ENCODE data around the gene ATRAID. TPM values are rescaled to one million over a fixed set of nuclear protein-coding genes. Genes with fewer than 3 reads are reported as not detected.
"Not testable (repeated sequence)": the region's sequence is repeated elsewhere in the genome, so short reads cannot be mapped to it uniquely, and the experiment has no call there.

ATRAID gene
- total RNA-seq, 2 donors from 2014 or later = 106 to 125 TPM

DNA sequence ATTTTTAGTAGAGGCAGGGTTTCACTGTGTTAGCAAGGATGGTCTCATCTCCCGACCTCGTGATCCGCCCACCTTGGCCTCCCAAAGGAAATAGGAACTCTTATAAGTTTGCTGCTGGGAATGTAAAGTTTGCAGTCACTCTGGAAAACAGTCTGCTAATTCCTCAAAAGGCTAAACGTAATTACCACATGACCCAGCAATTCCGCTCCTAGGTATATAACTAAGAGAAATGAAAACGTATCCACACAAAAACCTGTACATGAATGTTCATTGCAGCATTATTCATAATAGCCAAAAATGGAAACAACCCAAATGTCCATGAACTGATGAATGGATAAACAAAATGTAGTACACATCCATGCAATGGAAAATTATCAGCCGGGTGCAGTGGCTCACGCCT lies 21.9 kb upstream of the ATRAID start:
- ATAC-seq = no peak
- intact Hi-C loops (cut with DNase I) = loop anchor here in 1 of 2 donors (5.0 kb wide), 1 partner anchor 93 kb away; no protein-coding TSS in a partner anchor

DNA sequence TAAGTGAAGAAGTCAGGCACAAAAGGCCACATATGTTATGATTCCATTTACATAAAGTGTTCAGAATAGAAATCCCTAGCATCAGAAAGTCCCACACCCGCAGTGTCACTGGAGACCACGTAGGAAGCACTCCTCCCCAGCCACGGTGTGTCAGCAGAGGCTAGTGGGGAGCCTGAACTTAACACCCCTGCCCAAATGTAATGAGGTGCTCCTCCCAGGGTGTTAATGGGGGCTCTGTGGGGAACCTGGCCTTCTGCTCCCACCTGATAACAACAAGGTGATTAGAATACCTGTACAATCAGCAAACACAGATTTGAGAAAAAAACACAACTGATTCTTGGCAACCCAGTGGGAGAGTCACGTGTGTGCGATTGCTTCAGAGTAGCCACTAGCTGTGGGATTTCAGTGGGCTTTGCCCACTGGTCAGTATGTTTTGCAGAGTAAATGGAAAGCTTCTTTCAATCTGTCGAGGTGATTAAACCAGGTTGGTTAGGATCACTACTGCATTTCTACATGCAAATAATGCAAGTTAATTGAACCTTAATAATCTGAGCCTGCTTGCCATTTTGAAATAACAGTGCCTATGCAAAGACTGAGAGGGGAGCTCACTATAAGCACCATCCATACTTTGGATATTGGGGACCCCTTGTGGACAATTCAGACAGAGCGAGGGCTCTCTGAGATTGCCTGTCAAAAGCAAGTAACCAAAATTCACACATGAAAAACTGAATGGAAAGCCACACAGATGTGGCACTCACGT lies 20.6 kb upstream of the ATRAID start:
- DNase-seq (peak; percentile 36), ATAC-seq (peak; percentile 80 to 90)
- intact Hi-C loops (cut with DNase I) = loop anchor here (1.0 to 5.0 kb wide), 2 partner anchors 93 to 94 kb away; no protein-coding TSS in a partner anchor

More for the DNA sequence above, 21.9 kb upstream of the ATRAID start:
- DNase-seq = no peak

DNA sequence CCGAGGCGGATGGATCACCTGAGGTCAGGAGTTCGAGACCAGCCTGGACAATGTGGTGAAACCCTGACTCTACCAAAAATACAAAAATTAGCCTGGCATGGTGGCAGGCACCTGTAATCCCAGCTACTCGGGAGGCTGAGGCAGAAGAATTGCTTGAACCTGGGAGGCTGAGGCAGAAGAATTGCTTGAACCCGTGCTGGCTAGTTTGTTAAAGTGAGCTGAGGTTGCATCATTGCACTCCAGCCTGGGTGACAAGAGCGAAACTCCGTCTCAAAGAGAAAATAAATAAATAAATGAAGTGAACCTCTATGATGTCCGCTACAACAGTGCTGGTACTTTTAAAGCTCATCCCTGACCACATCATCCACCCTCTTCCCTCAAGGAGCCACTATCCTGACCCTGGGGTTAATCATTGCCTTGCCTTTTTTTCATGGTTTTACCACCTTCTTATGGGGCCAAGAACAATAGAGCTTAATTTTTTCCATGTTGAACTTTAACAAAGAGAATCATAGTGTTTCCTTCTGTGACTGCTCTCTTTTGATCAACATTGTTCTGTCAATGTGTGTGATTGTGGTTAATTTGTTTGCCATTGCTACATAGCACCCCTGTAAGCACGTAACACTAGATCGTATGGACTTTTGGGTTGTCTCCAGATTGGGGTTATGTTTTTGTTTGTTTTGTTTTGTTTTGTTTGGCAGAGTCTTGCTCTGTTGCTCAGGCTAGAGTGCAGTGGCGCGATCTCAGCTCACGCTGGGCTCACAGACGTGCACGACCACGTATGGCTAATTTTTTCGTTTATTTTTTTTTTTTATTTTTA lies 17.1 kb upstream of the ATRAID start:
- ATAC-seq (no peak), DNase-seq (no peak)
- intact Hi-C loops (cut with DNase I) = loop anchor here in 1 of 2 donors (5.0 kb wide), 1 partner anchor 97 kb away; no protein-coding TSS in a partner anchor

DNA sequence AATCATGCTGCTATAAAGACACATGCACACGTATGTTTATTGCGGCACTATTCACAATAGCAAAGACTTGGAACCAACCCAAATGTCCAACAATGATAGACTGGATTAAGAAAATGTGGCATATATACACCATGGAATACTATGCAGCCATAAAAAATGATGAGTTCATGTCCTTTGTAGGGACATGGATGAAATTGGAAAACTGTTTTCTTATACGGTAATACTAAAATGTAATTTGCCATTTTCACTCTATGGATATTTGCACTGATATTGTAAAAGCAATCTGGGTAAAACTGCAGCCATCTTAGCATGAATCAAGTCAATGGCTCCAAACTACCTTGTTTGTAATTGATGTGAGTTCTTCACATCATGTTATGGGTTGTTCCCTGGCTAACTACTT lies 16.0 kb upstream of the ATRAID start:
- DNase-seq; intact Hi-C loops (cut with DNase I): not testable (repeated sequence)

DNA sequence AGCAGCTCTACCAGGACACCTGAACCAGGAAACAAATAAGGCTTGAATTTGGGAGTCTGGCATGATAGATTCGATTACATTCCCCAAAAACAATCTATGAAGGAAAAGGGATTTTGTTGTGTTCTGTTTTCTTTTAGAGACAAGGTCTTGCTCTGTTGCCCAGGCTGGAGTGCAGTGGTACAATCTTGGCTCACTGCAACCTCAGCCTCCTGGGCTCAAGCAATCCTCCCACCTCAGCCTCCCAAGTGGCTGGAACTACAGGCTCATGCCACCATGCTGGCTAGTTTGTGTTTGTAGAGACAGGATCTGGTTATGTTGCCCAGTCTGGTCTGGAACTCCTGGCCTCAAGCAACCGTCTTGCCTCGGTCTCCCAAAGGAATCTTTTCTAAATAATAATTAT lies 13.8 kb upstream of the ATRAID start:
- intact Hi-C loops (cut with DNase I); ATAC-seq; DNase-seq: not testable (repeated sequence)

More for the DNA sequence above, 16.0 kb upstream of the ATRAID start:
- not testable (repeated sequence) for ATAC-seq

DNA sequence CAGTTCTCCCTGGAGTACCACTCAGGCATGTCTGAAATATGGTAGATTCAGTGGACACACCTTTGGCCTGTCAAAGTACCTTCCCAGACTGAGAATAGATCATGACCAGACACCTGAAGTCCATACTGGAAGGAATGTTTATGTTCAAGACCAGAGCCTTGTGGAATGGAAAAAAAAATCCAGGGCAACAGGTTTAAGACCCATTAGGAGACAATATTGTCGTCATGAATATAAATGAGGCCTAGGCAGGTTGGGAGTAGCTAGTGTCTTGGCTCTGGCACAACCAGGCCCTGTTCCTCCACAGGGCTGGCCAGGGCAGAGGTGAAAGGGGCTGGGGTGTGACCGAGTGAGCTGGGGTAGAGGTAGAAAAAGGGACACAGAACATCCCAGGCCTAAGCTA lies 13.2 kb upstream of the ATRAID start:
- intact Hi-C loops (cut with DNase I) = no loop called here

DNA sequence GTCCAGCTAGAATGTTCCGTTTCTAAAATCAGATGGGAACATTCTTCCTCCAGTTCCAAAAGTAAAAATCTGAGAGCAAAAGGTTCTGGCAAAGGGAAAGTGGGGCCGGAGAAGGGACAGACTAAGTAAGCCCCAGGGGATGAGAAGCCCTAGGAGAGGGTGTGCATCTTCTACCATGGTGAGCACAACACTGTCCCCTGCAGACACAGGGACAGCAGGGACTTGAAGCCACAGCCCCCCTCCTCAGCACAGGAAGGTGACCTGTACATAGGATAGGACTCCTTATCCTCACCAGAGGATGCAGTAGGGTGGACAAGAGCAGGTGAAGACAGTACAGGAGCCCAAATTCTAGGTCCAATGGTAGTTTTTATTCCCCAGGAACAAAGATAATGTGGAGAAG lies 12.6 kb upstream of the ATRAID start:
- intact Hi-C loops (cut with DNase I) = no loop called here
- ATAC-seq (no peak), DNase-seq (no peak)

More for the DNA sequence above, 13.2 kb upstream of the ATRAID start:
- ATAC-seq (no peak), DNase-seq (no peak)

DNA sequence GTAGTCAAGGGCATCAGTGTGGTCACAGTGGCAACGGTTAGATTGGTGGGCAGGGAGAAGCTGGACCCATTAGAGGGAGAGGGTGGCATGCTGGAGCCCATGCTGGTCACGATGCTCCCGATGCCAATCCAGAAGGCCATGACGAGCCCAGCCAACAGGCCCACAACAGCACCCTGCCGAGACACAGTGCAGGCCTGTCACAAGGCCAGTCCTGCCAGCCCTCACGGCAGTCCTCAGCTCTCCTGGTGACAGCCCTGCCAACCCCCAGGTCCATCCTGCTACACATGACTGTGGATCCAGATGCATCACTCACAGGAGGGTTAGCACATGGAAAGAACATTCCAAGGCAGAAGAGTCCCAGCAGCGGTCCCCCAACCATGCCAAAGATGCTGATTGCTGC lies 10.2 kb upstream of the ATRAID start:
- ATAC-seq = no peak
- intact Hi-C loops (cut with DNase I) = no loop called here
- DNase-seq = no peak

DNA sequence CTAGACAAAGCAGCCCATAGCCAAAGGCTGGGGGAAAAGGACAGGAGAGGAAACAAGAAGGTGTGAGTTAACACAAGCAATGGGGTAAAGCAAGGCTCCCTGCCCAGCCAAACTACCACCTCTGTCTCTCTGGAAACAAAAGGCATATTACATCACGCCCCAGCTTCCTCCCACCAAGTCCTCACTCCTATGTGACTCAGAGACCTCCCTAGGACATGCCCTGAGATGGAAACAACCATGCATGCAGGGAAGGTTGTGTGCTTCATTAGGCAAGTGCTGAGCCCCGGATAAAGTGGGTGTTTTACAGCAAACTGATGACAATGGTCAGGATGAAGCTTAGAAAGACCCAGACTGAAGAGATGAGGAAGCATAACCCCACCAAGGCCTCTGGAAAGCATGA lies 9.0 kb upstream of the ATRAID start:
- ATAC-seq (no peak), DNase-seq (no peak)
- intact Hi-C loops (cut with DNase I) = no loop called here

DNA sequence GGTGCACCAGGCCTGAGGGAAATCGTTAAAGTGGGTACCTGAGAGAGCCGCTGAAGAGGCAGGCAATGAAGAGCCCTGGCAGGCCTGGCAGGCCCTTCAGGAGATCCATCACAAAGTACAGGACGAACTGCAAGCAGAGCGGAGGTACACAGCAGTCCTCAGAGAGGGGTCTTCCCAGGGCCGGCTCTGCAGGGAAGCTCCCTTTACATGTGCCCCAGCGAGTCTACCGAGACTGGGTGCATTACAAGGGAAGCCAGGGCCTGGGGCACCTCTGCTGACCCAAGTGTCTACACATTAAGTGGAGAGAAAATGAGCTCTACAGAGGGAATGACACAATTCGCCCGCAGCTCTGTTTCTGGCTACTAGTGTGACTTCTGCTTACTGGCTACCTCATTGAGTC lies 8.1 kb upstream of the ATRAID start:
- ATAC-seq (no peak), DNase-seq (no peak)
- intact Hi-C loops (cut with DNase I) = no loop called here

DNA sequence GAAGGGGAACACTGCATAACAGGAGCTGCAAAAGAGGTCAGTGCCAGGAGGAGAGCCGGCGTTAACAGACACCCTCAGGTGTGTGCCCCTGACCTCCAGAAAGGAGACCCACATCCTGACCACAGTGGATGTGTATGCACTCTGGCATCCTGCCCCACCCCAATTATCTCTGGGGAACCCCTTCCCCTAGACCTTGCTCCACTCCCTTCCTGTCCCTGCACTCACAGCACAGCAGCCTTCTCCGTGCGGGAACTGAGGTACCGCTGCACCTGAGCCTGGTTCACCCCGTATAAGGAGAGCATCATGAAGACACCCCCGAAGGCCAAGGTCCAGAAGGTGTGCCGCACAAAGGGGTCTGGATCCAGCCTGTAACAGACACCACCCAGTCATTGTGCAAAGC lies 7.3 kb upstream of the ATRAID start:
- intact Hi-C loops (cut with DNase I) = no loop called here
- DNase-seq = no peak
- ATAC-seq = no peak

DNA sequence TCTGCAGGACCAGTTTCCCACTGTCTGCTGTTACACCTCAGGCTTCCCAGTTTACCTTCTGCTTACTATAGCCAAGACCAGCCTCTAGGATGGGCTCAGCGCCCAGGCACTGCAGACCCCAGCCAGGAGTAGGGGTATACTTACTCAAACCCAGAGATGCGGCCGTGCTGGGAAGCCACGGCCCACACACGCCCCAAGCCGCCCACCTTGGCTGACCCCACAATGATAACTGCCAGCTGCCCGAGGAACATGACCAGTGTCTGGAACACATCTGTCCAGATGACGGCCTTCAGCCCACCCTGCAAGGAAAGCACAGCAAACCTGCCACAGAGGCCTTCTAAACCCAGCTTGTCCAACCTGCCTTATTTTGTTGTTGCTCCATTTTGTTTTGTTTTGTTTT lies 6.6 kb upstream of the ATRAID start:
- intact Hi-C loops (cut with DNase I) = no loop called here
- ATAC-seq = no peak
- DNase-seq = no peak

DNA sequence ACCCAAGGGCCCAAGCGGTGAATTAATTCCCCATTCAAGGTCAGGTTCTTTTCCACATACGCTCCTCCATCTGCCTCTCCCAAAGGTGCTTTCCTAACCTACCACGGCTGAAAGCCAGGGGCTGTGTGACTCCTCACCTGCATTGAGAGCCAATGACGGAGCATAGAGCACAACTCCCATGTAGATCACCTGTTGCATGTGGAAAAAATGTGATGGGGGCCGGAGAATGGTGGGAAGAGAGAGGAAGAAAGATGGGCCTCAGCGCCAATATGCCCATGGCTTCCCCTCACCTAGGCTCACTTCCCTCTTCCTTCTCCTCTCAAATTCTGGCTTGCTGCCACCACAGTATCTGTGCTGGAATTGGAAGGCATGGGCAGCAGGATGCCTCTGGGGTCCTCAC lies 5.5 kb upstream of the ATRAID start:
- intact Hi-C loops (cut with DNase I) = no loop called here
- ATAC-seq = no peak
- DNase-seq = no peak

DNA sequence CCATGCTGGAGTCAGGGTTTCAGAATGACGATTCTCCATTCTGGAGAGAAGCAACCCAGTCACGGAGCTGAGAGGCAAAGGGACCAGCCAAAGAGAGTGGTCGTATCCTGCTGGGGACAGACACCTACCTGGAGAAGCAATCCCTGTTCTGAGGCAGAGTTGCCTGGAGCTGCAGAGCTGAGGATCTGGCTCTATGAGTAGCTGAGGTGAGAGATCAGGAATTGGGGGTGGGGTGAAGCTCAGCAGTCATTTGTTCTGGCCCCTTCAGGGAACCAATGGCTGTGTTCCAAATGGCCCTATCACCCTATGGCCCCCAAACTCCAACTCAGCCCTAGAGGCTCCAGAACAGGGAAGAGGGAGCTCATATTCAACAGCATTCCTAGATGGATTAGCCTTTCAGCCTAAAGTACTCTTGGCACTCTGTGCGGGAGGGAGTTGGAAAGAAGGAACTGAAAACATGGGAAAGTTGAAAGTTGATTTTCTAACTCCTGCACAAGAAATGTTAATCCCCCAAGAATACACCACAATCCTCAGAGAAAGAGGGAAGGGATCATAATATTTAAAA lies 3.3 kb upstream of the ATRAID start:
- DNase-seq (no peak), ATAC-seq (no peak)
- intact Hi-C loops (cut with DNase I) = no loop called here

DNA sequence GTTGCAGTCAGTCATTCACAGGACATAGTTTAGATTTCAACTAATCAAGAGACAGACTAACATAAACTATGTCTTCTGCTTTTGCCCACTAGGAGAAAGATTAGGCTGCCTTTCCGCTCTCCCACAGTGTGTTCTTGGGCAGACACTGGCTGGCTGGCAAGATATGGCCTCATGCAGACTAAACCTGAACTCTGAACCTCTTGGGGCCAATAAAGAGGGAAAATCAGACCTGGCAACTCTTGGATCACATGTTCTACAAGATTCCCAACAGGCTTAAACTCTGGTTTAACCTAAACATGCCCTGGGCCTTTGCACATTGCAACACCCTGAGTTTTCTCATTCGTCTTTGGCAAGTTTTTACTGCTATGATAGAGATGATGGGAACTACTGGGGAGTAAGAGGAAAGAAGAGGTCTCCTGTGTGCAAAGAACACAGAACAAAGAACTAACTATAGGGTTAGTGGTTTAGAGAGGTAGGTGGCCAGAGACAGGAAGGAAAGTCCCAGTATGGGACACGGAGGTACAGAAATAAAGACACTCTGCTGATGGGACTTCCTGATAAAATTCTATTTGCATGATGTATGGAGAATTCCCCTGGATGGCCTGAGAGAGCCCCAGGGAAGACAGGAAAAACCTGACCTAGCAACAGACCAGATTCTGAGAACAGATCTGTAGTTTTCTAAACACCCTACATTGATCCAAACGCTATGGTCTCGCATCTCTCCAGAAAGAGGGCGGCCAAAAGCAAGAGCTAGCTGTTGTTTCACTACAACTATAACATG lies 2.0 kb upstream of the ATRAID start:
- DNase-seq (no peak), ATAC-seq (no peak)
- intact Hi-C loops (cut with DNase I) = no loop called here

DNA sequence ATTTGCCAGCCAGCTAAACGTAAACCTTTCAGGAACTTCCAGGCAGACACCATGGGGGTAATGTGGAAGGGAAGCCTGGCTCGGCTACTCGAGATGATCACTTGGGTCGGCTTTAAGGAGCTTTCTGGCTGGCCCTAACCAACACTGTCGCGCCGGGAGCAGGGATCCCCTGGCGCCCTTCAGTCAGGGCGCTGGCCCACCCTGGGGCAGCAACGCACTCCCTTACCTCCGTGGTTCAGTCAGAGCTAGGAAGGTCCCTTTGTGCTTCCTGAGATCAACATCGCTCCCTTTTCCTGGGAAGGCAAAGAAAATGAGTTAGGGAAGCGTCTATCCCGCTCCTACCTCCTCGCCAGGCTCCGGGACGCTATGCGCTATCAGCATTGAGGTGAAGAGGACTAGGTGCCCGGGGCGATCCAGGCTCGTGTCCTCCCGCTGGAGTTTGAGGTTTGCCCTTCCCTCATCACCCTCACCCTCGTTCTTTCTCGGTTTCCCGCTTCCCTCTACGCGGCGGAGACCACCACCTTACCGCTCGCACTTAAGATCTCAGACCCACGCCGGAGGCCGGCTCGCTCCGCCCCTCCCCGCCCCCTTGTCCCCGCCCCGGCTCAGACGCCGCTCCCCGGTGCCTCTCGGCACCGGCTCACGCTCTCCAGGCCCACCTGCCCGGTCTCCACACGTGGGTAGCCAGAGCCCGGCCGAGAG lies 449 bp upstream of the ATRAID start:
- DNase-seq (no peak), ATAC-seq (peak in 1 of 2 donors; percentile 13)
- intact Hi-C loops (cut with DNase I) = no loop called here

DNA sequence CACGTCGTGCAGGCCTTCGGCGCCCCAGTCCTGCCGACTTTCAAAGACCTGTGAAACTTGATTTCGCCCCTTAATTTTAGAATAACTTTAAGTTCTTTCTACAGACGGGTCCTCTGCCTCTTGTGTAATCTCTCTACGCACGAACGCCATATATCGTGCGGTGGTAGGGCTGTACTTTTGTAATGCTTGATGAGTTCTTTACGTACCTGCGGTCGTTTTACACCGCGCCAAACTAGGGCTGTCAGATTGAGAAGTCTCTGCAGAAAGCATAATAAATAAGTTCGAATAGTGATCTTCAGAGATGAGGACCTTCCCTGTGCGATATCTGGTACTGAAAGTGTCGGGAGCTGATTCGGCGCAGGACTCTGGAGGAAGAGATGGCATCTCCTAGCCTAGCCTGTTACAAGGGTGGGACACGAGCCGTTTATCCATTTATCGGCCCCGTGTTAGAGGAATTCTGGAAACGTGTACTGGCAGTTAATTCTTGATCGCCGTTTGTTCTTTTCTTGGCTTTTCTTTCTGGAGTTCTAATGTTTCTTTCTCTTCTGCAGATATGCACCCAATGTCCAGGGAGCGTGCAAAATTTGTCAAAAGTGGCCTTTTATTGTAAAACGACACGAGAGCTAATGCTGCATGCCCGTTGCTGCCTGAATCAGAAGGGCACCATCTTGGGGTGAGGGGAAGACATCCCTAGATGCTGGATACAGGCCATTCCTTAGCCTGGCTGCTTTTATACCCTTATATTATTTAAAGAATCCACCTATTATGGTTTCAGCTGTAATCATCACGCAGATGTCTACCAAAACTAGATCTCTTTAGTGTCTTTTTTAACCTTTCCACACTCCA lies 1.0 kb downstream of the ATRAID start:
- DNase-seq = no peak
- ATAC-seq = peak; percentile 3 to 7
- intact Hi-C loops (cut with DNase I) = no loop called here

DNA sequence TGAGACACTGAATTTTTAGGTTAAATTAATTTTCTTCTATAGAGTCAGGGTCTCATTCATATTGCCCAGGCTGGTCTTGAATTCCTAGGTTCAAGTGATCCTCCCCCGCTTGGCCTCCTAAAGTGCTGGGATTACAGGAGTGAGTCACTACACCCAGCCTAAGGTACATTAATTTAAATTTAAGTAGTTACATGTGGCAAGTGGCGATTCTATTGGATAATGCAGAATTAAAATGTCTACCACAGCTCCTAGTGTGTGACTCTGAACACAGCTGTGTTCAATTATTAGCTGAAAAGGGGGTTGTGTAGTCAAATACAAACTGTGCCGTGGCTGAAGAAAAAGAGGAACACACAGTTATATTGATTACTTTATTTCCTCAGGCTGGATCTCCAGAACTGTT lies 3.1 kb downstream of the ATRAID start:
- intact Hi-C loops (cut with DNase I) = no loop called here
- ATAC-seq (no peak), DNase-seq (no peak)

Data from left cardiac atrium (tissue), 4 donors.